ENCODE data around the gene H6PD. TPM values are rescaled to one million over a fixed set of nuclear protein-coding genes. Genes with fewer than 3 reads are reported as not detected.

The H6PD gene
- total RNA-seq, 2 experiments from 2014 or later, result 7.5 to 7.8 TPM

DNA sequence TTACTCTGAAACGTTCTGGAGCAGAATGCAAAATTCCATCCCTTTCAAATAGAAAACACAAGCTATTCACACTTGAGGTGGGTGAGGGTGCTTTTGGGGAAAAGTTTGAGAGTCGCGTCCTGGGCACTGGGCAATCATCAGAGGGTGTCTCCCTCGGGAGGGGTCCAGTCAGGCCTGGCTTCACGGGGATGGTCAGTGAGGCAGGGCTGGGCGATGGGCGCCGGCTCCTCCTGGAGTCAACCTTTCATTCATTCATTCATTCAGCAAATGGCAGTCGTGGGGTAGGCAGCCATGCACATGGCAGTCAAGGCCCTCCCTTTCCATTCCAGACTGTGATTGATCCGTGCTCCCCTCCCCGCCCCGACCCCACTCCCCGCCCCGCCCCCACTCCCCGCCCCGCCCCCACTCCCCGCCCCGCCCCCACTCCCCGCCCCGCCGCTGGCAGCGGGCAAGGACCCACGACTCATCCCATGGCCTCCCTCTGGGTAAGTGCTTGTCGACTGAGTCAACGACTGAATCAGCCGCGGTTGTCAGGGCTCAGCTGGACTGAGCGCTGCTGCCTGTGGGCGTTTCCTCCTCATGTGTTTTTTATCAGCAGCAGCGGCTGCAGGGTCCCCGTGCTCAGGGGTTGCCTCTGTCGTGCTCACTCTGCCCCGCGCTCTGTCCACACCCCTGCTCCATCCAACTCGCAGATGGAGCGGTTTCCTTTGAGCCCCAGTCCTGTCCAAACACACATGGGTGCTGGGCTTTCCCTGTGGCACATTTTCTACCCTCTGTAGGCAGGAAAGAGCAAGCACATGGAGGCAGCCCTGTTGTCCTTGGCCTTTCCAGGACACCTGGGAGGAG is 45.7 kb downstream of the H6PD start:
- DNase-seq (peak; percentile 85), ATAC-seq (peak; percentile 84)
- intact Hi-C loops (cut with micrococcal nuclease), result no loop called here
- CTCF ChIA-PET, result interaction anchor here (2.4 to 6.2 kb wide), 3 partner anchors 9 to 215 kb away, joined by 8 to 35 read pairs (median 15); no protein-coding TSS in a partner anchor
- H3K9me3 Mint-ChIP-seq, result peaks cover 6% of the 10 kb centered on the region
- peaks cover 54% of the 10 kb centered on the region for H3K4me1 Mint-ChIP-seq (ENCODE audit: low read depth)
- H3K27ac Mint-ChIP-seq, result peak overlapping the region; percentile 42
- H3K36me3 Mint-ChIP-seq (ENCODE audit: low read depth), result no peaks in the 10 kb centered on the region
- no peaks in the 10 kb centered on the region for H3K27me3 Mint-ChIP-seq
- TF ChIP-seq, protein P1, sequence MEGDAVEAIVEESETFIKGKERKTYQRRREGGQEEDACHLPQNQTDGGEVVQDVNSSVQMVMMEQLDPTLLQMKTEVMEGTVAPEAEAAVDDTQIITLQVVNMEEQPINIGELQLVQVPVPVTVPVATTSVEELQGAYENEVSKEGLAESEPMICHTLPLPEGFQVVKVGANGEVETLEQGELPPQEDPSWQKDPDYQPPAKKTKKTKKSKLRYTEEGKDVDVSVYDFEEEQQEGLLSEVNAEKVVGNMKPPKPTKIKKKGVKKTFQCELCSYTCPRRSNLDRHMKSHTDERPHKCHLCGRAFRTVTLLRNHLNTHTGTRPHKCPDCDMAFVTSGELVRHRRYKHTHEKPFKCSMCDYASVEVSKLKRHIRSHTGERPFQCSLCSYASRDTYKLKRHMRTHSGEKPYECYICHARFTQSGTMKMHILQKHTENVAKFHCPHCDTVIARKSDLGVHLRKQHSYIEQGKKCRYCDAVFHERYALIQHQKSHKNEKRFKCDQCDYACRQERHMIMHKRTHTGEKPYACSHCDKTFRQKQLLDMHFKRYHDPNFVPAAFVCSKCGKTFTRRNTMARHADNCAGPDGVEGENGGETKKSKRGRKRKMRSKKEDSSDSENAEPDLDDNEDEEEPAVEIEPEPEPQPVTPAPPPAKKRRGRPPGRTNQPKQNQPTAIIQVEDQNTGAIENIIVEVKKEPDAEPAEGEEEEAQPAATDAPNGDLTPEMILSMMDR (IDR thresholded peaks at IDR 0.05), result no peak
- POLR2A ChIA-PET, result interaction anchor here (1.3 to 2.5 kb wide), 2 partner anchors 11 to 12 kb away, joined by 4 to 8 read pairs; partner anchors contain the start of gene SPSB1
- H3K4me3 Mint-ChIP-seq, result no peak overlapping the region

DNA sequence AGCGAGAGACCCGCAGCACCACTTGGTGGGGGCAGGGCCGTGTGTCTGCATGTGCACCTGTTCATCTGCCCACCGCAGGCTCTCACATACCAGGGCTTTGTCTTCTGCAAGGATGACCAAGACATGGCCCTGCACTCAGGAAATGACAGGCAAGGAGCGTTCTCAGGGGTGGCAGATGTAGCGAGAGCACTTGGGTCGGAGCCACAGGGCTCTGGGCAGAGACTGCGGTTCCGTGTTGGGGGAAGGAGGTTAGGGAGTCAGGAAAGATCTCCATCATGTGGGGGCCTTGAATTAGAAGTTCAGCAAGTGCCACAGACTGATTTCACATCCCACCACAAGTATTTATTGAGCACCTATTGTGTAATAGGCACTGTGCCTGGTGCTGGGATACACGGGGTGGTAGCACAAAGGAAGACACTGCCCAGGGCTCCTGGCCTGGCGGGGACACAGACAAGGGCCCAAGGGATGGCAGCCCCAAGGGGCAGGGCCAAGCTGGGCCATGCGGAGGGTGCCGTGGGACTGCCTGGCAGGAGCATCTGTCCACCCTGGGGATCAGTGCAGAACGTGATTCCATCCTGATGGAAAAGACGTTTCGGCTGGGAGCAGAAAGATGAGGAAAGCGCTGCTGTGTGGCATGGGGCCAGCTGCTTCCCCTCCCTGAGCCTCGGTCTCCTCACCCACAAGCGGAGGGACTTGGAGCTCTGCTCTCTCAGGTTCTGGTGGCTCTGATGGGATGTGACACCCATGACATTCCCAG is 46.7 kb downstream of the H6PD start:
- CTCF ChIA-PET, result interaction anchor here (1.0 to 6.2 kb wide), 6 partner anchors 8 to 213 kb away, joined by 3 to 35 read pairs (median 10); no protein-coding TSS in a partner anchor
- intact Hi-C loops (cut with micrococcal nuclease), result no loop called here
- Mint-ChIP-seq H3K9me3 (peaks cover 7% of the 10 kb centered on the region), H3K36me3 (ENCODE audit: low read depth) (no peaks in the 10 kb centered on the region), H3K4me1 (ENCODE audit: low read depth) (peaks cover 48% of the 10 kb centered on the region), H3K27ac (no peak overlapping the region), H3K27me3 (no peaks in the 10 kb centered on the region), H3K4me3 (no peak overlapping the region)
- no peak for ATAC-seq
- POLR2A ChIA-PET, result no interaction called here
- no peak for DNase-seq
- TF ChIP-seq, protein P1 (IDR thresholded peaks at IDR 0.05), result no peak

DNA sequence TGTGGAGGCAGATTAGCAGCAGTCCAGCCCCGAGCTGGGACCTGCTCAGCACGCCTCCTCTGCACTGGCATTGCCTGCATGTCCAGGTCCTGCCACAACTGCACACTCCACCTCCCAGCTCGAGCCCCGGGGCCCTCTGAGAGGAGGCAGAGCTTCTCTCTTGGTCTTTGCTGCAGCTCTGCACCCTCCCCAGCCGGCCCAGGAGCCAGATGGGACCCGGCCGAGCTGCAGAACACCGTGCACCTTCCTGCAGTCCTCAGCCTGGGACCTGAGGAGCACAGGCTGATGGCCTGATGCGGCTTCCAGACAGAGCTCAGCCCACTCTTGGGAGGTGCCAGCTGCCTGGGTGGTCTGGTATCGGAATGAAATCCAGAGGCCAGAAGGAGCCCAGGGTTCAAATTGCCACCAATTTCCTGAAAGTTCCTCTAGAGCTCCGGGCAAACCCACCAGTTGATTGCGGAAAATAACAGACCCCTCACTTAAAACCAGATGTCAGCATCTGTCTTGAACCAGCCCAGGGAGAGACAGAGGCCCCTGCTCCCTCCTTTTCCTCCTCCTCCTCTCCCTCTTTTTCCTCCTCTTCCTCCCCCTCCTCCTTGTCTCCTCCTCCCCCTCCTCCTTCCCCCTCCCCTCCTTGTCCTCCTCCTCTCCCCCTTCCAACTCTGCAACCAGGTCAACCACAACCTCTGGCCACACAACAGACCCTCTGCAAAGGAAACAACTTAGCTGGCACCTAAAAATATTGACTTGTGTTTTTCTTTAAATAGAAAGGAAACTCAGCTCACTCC is 47.5 kb downstream of the H6PD start:
- ChIA-PET CTCF (interaction anchor here (1.0 to 6.2 kb wide), 6 partner anchors 12 to 291 kb away, joined by 3 to 35 read pairs (median 6); no protein-coding TSS in a partner anchor), POLR2A (no interaction called here)
- TF ChIP-seq, protein P1 (IDR thresholded peaks at IDR 0.05), result no peak
- Mint-ChIP-seq H3K9me3 (peaks cover 7% of the 10 kb centered on the region), H3K27ac (no peak overlapping the region), H3K4me3 (no peak overlapping the region), H3K4me1 (ENCODE audit: low read depth) (peaks cover 50% of the 10 kb centered on the region), H3K27me3 (no peaks in the 10 kb centered on the region), H3K36me3 (ENCODE audit: low read depth) (no peaks in the 10 kb centered on the region)
- intact Hi-C loops (cut with micrococcal nuclease), result no loop called here
- ATAC-seq (no peak), DNase-seq (no peak)

DNA sequence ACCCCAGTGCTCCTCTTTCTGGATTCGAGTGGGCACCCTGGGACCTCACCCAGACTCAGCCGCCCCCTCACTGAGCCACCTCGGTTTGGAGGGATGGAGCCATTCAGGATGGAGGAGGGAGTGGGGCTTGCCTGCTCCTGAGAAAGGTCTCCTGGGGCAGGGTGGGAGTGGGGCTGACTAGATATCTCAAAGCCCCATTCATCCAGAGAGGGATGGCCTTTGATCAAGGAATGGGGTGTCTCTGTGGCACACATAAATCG is 48.1 kb downstream of the H6PD start:
- POLR2A ChIA-PET, result no interaction called here
- CTCF ChIA-PET, result interaction anchor here (1.0 to 6.2 kb wide), 7 partner anchors 13 to 291 kb away, joined by 3 to 35 read pairs (median 8); no protein-coding TSS in a partner anchor
- TF ChIP-seq, protein P1 (IDR thresholded peaks at IDR 0.05), result no peak

More for the DNA sequence above, 48.1 kb downstream of the H6PD start:
- DNase-seq (no peak), ATAC-seq (no peak)
- Mint-ChIP-seq H3K27ac (no peak overlapping the region), H3K4me3 (no peak overlapping the region), H3K4me1 (ENCODE audit: low read depth) (peaks cover 50% of the 10 kb centered on the region), H3K36me3 (ENCODE audit: low read depth) (no peaks in the 10 kb centered on the region), H3K27me3 (no peaks in the 10 kb centered on the region), H3K9me3 (peaks cover 7% of the 10 kb centered on the region)
- intact Hi-C loops (cut with micrococcal nuclease), result no loop called here
